GM18907 (cell line): ENCODE data around the gene LGR5.
"Not testable (repeated sequence)": the region's sequence is repeated elsewhere in the genome, so short reads cannot be mapped to it uniquely, and the experiment has no call there.

ENCODE experiments used
- ATAC-seq: cut with Tn5 transposase; IDR thresholded peaks from one replicate; pipeline ENCODE4 v1.9.1; 2021; ENCODE audit warnings: mild to moderate bottlenecking, moderate library complexity; ENCODE audit not compliant: unreplicated experiment

Gene LGR5

DNA sequence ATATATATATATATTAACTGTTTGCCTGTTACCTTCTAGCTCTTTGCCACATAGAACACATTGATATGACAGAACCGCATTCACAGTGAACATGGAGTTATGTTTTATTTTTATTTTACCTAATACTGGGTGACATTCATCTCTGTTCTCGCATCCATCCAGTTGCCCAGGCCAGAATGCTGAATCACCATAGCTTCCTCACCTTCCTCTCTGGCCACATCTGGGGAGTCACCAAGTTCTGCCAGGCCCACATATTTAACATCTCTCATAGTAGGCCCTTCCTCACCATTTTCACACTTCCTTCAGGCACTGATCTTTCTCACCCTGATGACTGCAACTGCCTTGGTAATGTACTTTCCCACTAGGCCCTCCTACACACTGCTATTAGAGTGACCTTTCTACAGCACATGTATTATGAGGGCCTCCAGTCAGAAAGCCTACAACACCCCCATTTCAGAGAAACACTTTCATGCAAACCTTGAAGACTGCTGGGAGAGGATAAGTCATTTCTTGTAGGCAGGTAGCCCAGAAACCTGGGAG is 106.8 kb downstream of the LGR5 start:
- ATAC-seq: no peak

- ATAC-seq: no peak
These were observed 109.3 kb downstream of the LGR5 start for GRCh38 chr12:71548893-71549292.

GRCh38 chr12:71551529-71551928 is 111.9 kb downstream of the LGR5 start:
- no peak for ATAC-seq

GRCh38 chr12:71552728-71553501 is 113.3 kb downstream of the LGR5 start:
- ATAC-seq: no peak

DNA sequence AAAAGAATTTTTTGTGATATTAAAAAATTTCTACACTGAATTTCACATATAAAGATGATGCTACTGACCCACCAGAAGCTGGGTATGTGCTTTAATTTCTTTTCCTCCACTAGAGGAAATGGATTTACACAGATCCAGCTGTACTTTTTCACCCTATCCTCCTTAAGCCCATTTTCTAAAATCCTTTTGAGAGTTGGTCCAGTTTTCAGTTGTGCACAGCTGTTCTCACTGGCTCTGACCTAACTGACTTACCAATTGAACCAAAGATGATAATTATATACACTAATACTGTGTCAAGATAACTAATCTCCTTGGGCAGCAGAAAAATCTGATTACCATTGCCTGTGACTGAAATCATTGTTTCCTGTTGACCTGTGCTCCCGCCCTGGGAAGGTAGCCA is 115.6 kb downstream of the LGR5 start:
- no peak for ATAC-seq

DNA sequence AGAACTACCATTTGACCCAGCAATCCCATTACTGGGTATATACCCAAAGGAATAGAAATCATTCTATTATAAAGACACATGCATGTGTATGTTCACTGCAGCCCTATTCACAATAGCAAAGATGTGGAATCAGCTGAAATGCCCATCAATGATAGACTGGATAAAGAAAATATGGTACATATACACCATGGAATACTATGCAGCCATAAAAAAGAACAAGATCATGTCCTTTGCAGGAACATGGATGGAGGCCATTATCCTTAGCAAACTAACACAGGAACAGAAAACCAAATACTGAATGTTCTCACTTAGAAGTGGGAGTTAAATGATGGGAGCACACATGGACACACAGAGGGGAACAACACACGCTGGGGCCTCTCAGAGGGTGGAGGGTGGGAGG is 116.2 kb downstream of the LGR5 start:
- ATAC-seq: not testable (repeated sequence)

- ATAC-seq: no peak
These were observed 116.8 kb downstream of the LGR5 start for GRCh38 chr12:71556448-71556847.

DNA sequence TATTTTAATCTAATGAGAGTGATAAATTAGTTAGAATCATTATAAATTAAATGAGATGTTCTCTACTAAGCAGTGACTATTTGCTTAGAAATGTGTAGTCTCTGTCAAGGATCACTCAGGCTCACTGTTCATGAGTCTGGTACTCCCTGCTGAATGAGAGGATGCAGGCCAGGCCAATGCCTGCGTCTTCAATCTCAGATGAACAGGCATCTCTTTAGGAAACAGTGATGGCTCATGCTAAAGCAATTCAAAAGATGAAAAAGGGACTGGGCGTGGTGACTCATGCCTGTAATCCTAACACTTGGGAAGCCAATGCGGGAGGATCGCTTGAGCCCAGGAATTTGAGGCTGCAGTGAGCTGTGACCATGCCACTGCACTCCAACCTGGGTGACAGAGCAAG is 117.3 kb downstream of the LGR5 start:
- no peak for ATAC-seq

DNA sequence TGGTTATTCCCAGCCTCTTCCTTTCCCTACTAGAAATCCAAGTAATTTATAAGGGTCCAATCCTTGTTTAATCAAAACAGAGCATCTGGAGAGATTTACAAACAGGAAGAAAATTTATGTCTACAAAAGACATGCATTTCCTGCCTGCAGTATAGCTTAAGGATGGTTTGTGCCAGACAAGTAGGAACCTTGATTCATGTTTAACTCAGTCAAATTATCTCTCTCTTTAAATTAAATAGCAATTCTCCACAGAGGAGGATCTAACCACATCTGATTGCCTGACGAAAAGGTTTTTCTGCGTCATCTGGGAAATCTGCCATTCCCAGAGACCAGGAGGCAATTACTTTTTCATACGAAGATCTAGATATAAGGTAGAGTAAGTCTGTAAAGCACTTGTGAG is 118.8 kb downstream of the LGR5 start:
- no peak for ATAC-seq

DNA sequence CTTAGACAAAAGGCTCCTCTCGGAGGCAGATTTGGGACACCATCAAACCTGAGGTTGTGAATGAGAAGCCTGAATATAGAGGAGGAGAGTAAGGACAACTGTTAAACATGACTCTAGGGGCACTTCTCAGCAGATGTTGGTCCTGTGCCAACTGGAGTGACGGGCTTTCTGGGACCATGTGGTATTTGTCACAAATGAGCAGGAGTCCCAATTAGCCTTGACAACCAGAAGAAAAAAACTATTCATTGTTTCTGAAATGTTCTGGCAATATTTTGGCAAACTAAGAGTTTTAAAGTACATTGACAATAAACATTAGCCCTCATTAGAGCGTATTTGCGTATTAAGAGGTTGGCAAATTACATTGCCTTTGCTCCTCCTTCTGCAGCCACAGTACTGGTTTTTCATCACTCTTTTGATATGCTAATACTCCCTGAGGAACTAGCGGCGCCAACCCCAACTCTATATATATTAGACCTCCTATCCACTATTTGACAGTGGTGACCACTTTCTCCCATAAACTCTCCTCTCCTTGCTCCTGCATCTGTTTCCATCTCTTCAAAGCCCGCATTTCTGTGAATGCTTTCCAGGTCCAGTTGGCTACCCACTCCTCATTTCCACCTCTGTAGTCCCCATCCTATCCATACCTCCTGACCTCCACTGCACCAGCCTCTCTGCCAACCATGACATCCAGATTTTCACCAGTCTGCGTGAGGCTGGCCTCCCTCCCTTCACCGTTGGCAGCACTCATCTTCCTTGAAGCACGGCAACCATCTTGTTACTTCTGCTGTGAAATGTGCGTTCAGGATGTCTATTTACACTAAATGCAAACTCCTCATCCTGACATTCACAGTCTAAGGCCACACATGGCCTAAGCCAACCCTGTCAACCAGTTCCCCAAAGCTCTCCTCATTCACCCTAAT is 123.3 kb downstream of the LGR5 start:
- no peak for ATAC-seq

DNA sequence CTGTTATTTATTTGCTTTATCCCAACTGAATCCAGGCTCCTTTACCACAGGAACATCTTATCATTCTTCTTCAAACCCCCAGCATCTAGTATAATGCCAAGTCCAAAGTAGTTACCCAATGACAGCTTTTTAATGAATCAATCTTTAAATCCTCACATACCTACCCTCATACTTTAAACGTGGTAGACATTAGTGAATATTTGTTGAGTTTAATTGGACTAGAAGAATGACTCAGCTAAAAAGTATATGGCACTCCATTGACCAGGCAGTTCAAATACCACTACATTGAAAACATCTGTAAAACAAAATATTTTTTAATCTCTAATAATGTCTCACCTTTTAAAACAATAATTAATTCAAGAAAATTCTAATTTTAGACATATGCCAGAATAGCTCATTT is 125.9 kb downstream of the LGR5 start:
- no peak for ATAC-seq

DNA sequence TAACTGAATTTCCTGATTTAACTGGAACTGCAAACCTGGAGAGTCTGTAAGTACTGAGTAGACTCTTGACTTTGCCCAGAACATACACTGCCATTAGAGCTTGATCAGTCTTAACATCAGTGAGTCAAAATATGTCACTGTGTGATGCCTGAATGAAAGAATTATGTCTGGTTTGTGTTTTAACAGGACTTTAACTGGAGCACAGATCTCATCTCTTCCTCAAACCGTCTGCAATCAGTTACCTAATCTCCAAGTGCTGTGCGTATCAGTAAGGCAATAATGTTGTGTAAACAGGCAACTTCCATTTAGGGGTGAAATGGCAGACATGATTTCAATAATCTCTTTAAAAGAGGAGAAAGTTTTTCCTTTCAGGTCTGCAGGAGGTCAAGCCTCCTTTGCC is 127.1 kb downstream of the LGR5 start:
- ATAC-seq: no peak

- ATAC-seq: no peak
These were observed 127.9 kb downstream of the LGR5 start for GRCh38 chr12:71567537-71567936.

GRCh38 chr12:71569885-71570284 is 130.3 kb downstream of the LGR5 start:
- not testable (repeated sequence) for ATAC-seq

GRCh38 chr12:71576496-71576895 is 136.9 kb downstream of the LGR5 start:
- ATAC-seq: no peak

DNA sequence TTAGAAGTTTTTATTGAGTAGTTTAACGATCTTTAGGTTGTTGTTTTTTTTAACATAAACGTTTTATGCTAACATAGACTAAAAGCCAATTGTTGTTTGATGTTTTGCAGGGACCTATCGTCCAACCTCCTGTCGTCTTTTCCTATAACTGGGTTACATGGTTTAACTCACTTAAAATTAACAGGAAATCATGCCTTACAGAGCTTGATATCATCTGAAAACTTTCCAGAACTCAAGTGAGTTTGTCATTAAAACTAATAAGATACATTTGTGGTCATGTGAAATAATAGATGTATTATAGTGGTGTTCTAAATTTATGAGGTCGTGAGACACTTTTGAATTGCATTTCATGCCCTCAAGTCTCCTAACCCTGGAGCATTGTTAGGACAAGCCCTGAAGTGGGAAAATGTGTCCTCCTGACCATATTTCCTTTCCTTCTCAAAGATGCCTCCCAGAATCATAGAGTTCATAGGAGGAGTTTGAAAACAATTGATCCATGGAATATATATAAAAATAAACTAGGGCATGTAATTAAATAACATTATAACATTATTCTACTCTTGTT is 139.2 kb downstream of the LGR5 start:
- no peak for ATAC-seq

DNA sequence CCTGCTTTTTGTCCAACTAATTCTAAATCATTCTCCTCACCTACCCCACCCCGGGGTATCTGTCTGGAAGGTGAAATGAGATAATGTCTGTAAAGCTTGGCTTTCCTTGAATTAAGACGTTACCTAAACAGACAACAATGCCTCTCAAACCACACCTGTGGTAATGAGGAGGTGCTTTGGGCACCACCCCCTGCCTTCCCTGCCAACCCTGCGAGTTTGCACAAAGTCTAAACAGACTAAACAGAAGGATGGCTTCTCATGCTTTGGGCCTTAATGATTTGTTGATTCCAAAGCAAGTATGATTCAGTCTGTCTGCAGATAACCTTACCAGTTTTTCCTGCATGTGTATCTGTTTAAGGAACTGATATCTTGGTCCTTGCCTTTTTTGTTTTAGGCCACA is 141.6 kb downstream of the LGR5 start:
- ATAC-seq: no peak

DNA sequence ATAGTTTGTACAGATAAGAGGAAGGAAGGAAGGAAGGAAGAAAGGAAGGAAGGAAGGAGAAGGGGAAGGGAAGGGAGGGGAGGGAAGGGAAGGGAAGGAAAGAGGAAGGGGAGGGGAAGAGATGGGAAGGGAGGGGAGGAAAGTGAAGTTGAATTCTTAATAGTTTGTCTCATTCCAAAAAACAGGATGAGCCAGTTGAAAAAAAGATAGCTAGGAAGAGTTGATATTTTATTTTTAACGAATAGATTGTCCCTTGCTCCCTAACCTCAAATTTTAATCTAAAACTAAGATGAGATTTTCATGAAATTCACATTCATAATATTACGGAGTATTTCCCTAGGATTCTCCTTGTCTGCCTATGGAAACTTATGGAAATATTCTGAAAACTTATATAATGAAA is 143.3 kb downstream of the LGR5 start:
- no peak for ATAC-seq

GRCh38 chr12:71584356-71584755 is 144.8 kb downstream of the LGR5 start:
- ATAC-seq: no peak

- no peak for ATAC-seq
These were observed 145.6 kb downstream of the LGR5 start for GRCh38 chr12:71585218-71585617.

DNA sequence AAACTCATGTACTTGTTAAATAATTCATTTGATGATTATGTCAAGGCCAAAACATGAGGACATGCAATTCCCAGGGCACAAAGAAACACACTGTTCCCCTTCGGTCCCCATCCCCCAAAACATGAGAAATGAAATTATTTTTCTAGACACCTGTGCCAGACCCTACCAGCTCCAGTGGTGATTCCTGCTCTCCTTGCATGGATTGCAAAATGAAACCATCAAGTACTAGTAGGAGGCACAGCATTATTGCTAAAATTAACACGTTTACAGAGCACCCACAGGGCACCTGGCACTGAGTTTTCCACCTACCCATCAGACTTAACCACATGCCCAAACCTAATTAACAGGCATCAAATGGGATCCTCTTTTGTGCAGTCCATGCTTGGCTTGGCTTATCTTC is 147.4 kb downstream of the LGR5 start:
- no peak for ATAC-seq

DNA sequence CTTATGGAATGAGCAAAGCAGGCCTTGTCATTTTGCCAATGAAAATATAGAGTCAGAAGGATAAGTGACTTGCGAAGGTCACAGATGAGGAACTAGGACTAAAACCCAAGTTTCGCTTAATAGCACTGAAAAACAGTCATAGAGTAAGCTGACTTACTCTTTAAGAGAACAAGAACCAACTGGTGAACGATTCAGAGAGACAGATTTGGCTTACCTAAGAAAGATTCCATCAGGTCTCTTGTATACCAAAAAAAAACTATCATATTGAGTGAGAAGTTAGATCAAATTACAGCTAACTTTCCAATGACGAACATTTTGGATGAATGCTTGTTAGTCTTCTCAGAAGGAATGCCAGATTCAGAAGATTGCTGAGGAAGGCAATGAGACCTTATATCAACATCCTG is 149.9 kb downstream of the LGR5 start:
- ATAC-seq: no peak
